Heart right ventricle (tissue), 16 donors: Measurements from ENCODE around the gene GRM1. TPM values are rescaled to one million over a fixed set of nuclear protein-coding genes. Genes with fewer than 3 reads are reported as not detected.

Experiments used
- ATAC-seq, 8 donors: fragments of 200-7000 bp; cut with Tn5 transposase; one replicate each; pipeline ENCODE4 v1.9.1; 2020; ENCODE audit warnings: mild to moderate bottlenecking in 8 of 8, moderate library complexity in 8 of 8, moderate number of reproducible peaks in 1 of 8
- DNase-seq, 2 donors: peaks; one replicate each; pipeline ENCODE4 v3.0.0-alpha.2; 2020
- H3K27ac ChIP-seq, 10 donors: fragments of 200-600 bp; sonication (generic) in 2 of 10; one replicate each; pipeline versions ENCODE4 v1.5.0 to v1.8.0; 2020 to 2022; ENCODE audit warnings: mild to moderate bottlenecking in 3 of 10
- H3K27me3 ChIP-seq, 7 donors: fragments of 200-600 bp; one replicate each; pipeline ENCODE4 v1.8.0; 2021 to 2022; ENCODE audit warnings: mild to moderate bottlenecking in 2 of 7
- H3K36me3 ChIP-seq, 9 donors: fragments of 200-600 bp; sonication (generic) in 1 of 9; one replicate each; pipeline versions ENCODE4 v1.5.0 to v1.8.0; 2020 to 2022; ENCODE audit warnings: mild to moderate bottlenecking in 2 of 9
- H3K4me1 ChIP-seq, 9 donors: fragments of 200-600 bp; sonication (generic) in 1 of 9; one replicate each; pipeline versions ENCODE4 v1.5.0 to v1.8.0; 2020 to 2022; ENCODE audit warnings: mild to moderate bottlenecking in 4 of 9
- H3K4me3 ChIP-seq, 10 donors: fragments of 200-600 bp; sonication (generic) in 2 of 10; one replicate each; pipeline versions ENCODE4 v1.5.0 to v1.8.0; 2020 to 2022; ENCODE audit warnings: mild to moderate bottlenecking in 7 of 10, moderate library complexity in 2 of 10
- H3K9me3 ChIP-seq, 11 donors: fragments of 200-600 bp in 10 of 11; sonication (generic) in 2 of 11; one replicate each; pipeline versions ENCODE4 v1.5.0 to v1.8.0; 2013 to 2022; ENCODE audit warnings: mild to moderate bottlenecking in 2 of 11, control low read depth in 1 of 11, moderate library complexity in 1 of 11
- WGBS, 2 donors: extraction: QIAGEN DNeasy Blood & Tissue Kit; methylation state at CpG; one replicate each; pipeline ENCODE4 v1.1.7; 2013; ENCODE audit warnings: inconsistent platforms in 1 of 2; 5-methylcytosine and 5-hydroxymethylcytosine counted together
- intact Hi-C, 10 donors: fragments of 100-400 bp; cut with DNase I; formaldehyde crosslinking; loops; one replicate each; pipeline versions ENCODE4 v1.11.1 to v1.14.2; 2022
- polyA plus RNA-seq, 2 donors: library from polyadenylated mRNA; stranded (reverse); fragments of 200-250 nt; gene quantifications; one replicate each; pipeline ENCODE4 v1.2.3, GENCODE V29; 2013
- total RNA-seq, 10 donors: library from RNA; stranded (reverse); fragmentation: NEBNext Ultra II Directional in 3 of 10; extraction: Animal tissue kit (Norgen Biotek cat#: 25700) in 3 of 10; gene quantifications; one replicate each; pipeline versions ENCODE4 v1.2.1 to v1.2.4, GENCODE V29; 2021 to 2023
- TF ChIP-seq, protein P1 (sequence below), 9 donors: fragments of 200-600 bp; sonication (generic) in 2 of 9; IDR thresholded peaks; one replicate each; pipeline versions ENCODE4 v1.5.0 to v1.8.0; 2021 to 2022; ENCODE audit warnings: antibody characterized with exemption in 9 of 9, mild to moderate bottlenecking in 5 of 9, moderate library complexity in 1 of 9
- donor health status: Arrhythmogenic right ventricular cardiomyopathy.
- donor health status: ischemic (EF 13 %, LVEDD 7.1; RV severe dilation, severe dysfunction).
- donor health status: healthy with polysubstance abuse.
- donor health status: DM: no; HTN: yes; CAD: no.
- donor health status: DM: no; HTN: no; CAD: no.
- donor health status: ischemic (EF 25% LVEDD 6.9; RV normal size, moderate dysfunction).
- donor health status: ischemic (EF 25% LVEDD 5.7; RV mildly dilated, moderate dysfunction).
- donor health status: healthy.
- donor health status: DM: yes; HTN: yes; CAD: no.
- donor health status: Ischemic cardiomyopathy.
- donor health status: ischemic (EF 35%, LVEDD 5.7; RV mildly dilated, moderate dysfunction).
- donor health status: nonischemic (EF 11% LVEDD 7.7; RV severe dilation, severe dysfunction).
- donor health status: DM: yes; HTN: yes; CAD: no.
- donor health status: PGD.
- donor health status: ischemic (EF 29% LVEDD 5.4; RV normal size, mild dysfunction).
- donor health status: nonischemic (EF 23%, LVEDD 6.1; RV moderate dilation, normal function).

The GRM1 gene
- total and polyA plus RNA-seq, 12 donors = 0.26 to 8.3 (median 4.6) TPM

DNA sequence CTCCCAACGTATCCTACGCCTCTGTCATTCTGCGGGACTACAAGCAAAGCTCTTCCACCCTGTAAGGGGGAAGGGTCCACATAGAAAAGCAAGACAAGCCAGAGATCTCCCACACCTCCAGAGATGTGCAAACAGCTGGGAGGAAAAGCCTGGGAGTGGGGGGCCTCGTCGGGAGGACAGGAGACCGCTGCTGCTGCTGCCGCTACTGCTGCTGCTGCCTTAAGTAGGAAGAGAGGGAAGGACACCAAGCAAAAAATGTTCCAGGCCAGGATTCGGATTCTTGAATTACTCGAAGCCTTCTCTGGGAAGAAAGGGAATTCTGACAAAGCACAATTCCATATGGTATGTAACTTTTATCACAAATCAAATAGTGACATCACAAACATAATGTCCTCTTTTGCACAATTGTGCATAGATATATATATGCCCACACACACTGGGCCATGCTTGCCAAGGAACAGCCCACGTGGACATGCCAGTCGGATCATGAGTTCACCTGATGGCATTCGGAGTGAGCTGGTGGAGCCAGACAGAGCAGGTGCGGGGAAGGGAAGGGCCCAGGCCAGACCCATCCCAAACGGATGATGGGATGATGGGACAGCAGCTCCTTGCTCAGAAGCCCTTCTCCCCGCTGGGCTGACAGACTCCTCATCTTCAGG, 406.0 kb downstream of the GRM1 start:
- intact Hi-C loops = no loop called here
- TF ChIP-seq, protein P1, sequence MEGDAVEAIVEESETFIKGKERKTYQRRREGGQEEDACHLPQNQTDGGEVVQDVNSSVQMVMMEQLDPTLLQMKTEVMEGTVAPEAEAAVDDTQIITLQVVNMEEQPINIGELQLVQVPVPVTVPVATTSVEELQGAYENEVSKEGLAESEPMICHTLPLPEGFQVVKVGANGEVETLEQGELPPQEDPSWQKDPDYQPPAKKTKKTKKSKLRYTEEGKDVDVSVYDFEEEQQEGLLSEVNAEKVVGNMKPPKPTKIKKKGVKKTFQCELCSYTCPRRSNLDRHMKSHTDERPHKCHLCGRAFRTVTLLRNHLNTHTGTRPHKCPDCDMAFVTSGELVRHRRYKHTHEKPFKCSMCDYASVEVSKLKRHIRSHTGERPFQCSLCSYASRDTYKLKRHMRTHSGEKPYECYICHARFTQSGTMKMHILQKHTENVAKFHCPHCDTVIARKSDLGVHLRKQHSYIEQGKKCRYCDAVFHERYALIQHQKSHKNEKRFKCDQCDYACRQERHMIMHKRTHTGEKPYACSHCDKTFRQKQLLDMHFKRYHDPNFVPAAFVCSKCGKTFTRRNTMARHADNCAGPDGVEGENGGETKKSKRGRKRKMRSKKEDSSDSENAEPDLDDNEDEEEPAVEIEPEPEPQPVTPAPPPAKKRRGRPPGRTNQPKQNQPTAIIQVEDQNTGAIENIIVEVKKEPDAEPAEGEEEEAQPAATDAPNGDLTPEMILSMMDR (IDR thresholded peaks at IDR 0.05) = no peak
- Histone ChIP-seq H3K36me3 (no peaks in the 10 kb centered on the region), H3K27me3 (peaks cover 0 to 32% (median 12%) of the 10 kb centered on the region in 7 donors), H3K4me3 (peak overlapping the region in 9 of 10 donors; percentile 17 to 48 (median 39)), H3K27ac (no peak overlapping the region), H3K4me1 (peaks cover 0 to 6% (median 0%) of the 10 kb centered on the region in 9 donors), H3K9me3 (no peaks in the 10 kb centered on the region)
- peak in 1 of 8 donors; percentile 17 for ATAC-seq
- no peak for DNase-seq
- 47 to 59% methylated on average over 15 of the region's 15 CpGs for whole genome bisulfite sequencing, 2 donors

GRCh38 chr6:146441907-146442306, 413.0 kb downstream of the GRM1 start:
- no peak for DNase-seq
- Histone ChIP-seq H3K27ac (no peak overlapping the region), H3K36me3 (no peaks in the 10 kb centered on the region), H3K4me3 (no peak overlapping the region), H3K4me1 (no peaks in the 10 kb centered on the region), H3K27me3 (peaks cover 0 to 21% (median 4%) of the 10 kb centered on the region in 7 donors), H3K9me3 (no peaks in the 10 kb centered on the region)
- ATAC-seq = no peak
- TF ChIP-seq, protein P1 (IDR thresholded peaks at IDR 0.05) = no peak
- intact Hi-C loops = no loop called here
- WGBS, 2 donors = 88 to 98% methylated on average over 2 of the region's 2 CpGs

DNA sequence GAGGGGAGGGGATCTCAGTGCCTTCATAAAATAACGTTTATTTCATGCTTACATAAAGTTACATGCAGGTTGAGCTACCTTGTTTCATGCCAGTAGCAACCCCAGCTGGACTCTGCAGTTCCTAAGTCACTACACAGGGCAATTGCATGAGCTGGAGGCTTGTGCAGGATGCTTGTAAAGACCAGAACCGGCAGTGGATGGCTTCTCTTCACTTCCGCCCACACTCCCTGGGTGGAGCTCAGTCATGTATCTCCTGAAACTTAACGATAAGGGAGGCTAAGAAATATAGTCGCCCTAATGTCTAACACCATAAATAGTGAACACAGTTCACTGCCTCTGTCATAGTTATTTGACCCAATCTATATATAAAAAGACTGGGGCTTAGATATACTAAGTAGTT, 415.3 kb downstream of the GRM1 start:
- Histone ChIP-seq H3K27me3 (peaks cover 0 to 16% (median 4%) of the 10 kb centered on the region in 7 donors), H3K4me1 (no peaks in the 10 kb centered on the region), H3K27ac (no peak overlapping the region), H3K36me3 (no peaks in the 10 kb centered on the region), H3K9me3 (peaks cover 0 to 15% (median 0%) of the 10 kb centered on the region in 11 donors), H3K4me3 (no peak overlapping the region)
- TF ChIP-seq, protein P1 (IDR thresholded peaks at IDR 0.05) = no peak
- ATAC-seq = no peak
- WGBS, 2 donors = 37 to 41% methylated on average over 5 of the region's 5 CpGs
- no peak for DNase-seq
- intact Hi-C loops = no loop called here

GRCh38 chr6:146445233-146445632, 416.4 kb downstream of the GRM1 start:
- H3K9me3 ChIP-seq = peaks cover 0 to 19% (median 0%) of the 10 kb centered on the region in 11 donors
- intact Hi-C loops = no loop called here
- DNase-seq (no peak), ATAC-seq (no peak)
- WGBS, 2 donors = 92 to 95% methylated on average over 4 of the region's 4 CpGs
- H3K27ac ChIP-seq = no peak overlapping the region
- TF ChIP-seq, protein P1 (IDR thresholded peaks at IDR 0.05) = no peak
- no peaks in the 10 kb centered on the region for H3K4me1 ChIP-seq
- H3K27me3 ChIP-seq = peaks cover 0 to 16% (median 4%) of the 10 kb centered on the region in 7 donors
- H3K4me3 ChIP-seq = no peak overlapping the region
- H3K36me3 ChIP-seq = no peaks in the 10 kb centered on the region
